PC-9 (cell line): Measurements from ENCODE around the gene ADCY2.

ENCODE experiments used
- CTCF ChIP-seq: fragments of 200-600 bp; sonication (generic); conservative IDR thresholded peaks from 2 replicates; pipeline ENCODE4 v1.6.1; 2017; ENCODE audit warnings: mixed run types, antibody characterized with exemption, mild to moderate bottlenecking, moderate library complexity
- EZH2 ChIP-seq: fragments of 200-600 bp; sonication (generic); IDR thresholded peaks from 2 replicates; pipeline ENCODE4 v1.8.0; 2017; ENCODE audit warnings: antibody characterized with exemption, low read depth

GRCh38 chr5:7706256-7706655, 310.3 kb downstream of the ADCY2 start:
- TF ChIP-seq CTCF: no peak
- TF ChIP-seq EZH2: no peak
